ENCODE data around the gene PRM1. TPM values are rescaled to one million over a fixed set of nuclear protein-coding genes. Genes with fewer than 3 reads are reported as not detected.

The PRM1 gene
- total and polyA plus RNA-seq, 2 donors: not detected

- Histone ChIP-seq H3K36me3 (ENCODE audit: insufficient read depth) (no peaks in the 10 kb centered on the region), H3K27ac (ENCODE audit: low read depth) (no peak overlapping the region), H3K4me1 (ENCODE audit: insufficient read depth) (no peaks in the 10 kb centered on the region), H3K4me3 (ENCODE audit: low read depth, low read length) (no peak overlapping the region)
- DNase-seq (ENCODE audit: extremely low spot score): no peak
- WGBS: 91% methylated on average over 12 of the region's 12 CpGs
Measured at GRCh38 chr16:11277607-11278337, 3.4 kb downstream of the PRM1 start.

- 88% methylated on average over 11 of the region's 11 CpGs for WGBS
Measured at GRCh38 chr16:11276896-11277593, 4.1 kb downstream of the PRM1 start.

GRCh38 chr16:11276143-11276895 is 4.8 kb downstream of the PRM1 start, which contains the start of gene PRM2:
Gene PRM2 (minus strand): TSS chr16:11276480. CDS start chr16:11276370, 110 bp downstream.
- no peak within 1 kb of the TSS for H3K27ac ChIP-seq (ENCODE audit: low read depth)
- no peaks in the 10 kb centered on the region for H3K36me3 ChIP-seq (ENCODE audit: insufficient read depth)
- no peak within 1 kb of the TSS for H3K4me3 ChIP-seq (ENCODE audit: low read depth, low read length)
- no peaks in the 10 kb centered on the region for H3K4me1 ChIP-seq (ENCODE audit: insufficient read depth)
- WGBS: 94% methylated on average over 26 of the region's 26 CpGs
- no peak for DNase-seq (ENCODE audit: extremely low spot score)

More at GRCh38 chr16:11276896-11277593, 4.1 kb downstream of the PRM1 start:
- no peak overlapping the region for H3K4me3 ChIP-seq (ENCODE audit: low read depth, low read length)
- H3K36me3 ChIP-seq (ENCODE audit: insufficient read depth): no peaks in the 10 kb centered on the region
- DNase-seq (ENCODE audit: extremely low spot score): no peak
- H3K27ac ChIP-seq (ENCODE audit: low read depth): no peak overlapping the region
- no peaks in the 10 kb centered on the region for H3K4me1 ChIP-seq (ENCODE audit: insufficient read depth)

- Histone ChIP-seq H3K4me1 (ENCODE audit: insufficient read depth) (no peaks in the 10 kb centered on the region), H3K4me3 (ENCODE audit: low read depth, low read length) (no peak overlapping the region), H3K27ac (ENCODE audit: low read depth) (no peak overlapping the region), H3K36me3 (ENCODE audit: insufficient read depth) (no peaks in the 10 kb centered on the region)
- DNase-seq (ENCODE audit: extremely low spot score): no peak
- WGBS: 95% methylated on average over 7 of the region's 7 CpGs
Measured at GRCh38 chr16:11274964-11275363, 6.2 kb downstream of the PRM1 start.

- Histone ChIP-seq H3K36me3 (ENCODE audit: insufficient read depth) (no peaks in the 10 kb centered on the region), H3K4me3 (ENCODE audit: low read depth, low read length) (no peak overlapping the region), H3K4me1 (ENCODE audit: insufficient read depth) (no peaks in the 10 kb centered on the region), H3K27ac (ENCODE audit: low read depth) (no peak overlapping the region)
- no peak for DNase-seq (ENCODE audit: extremely low spot score)
- 40% methylated on average over 3 of the region's 3 CpGs for WGBS
Measured at GRCh38 chr16:11273721-11274324, 7.3 kb downstream of the PRM1 start.

GRCh38 chr16:11272921-11273720 is 8.0 kb downstream of the PRM1 start, which contains the start of gene PRM3:
Gene PRM3 (minus strand): TSS chr16:11273629. CDS start chr16:11273595, 34 bp downstream.
- Histone ChIP-seq H3K36me3 (ENCODE audit: insufficient read depth) (no peaks in the 10 kb centered on the region), H3K4me3 (ENCODE audit: low read depth, low read length) (no peak within 1 kb of the TSS), H3K27ac (ENCODE audit: low read depth) (no peak within 1 kb of the TSS), H3K4me1 (ENCODE audit: insufficient read depth) (no peaks in the 10 kb centered on the region)
- no peak for DNase-seq (ENCODE audit: extremely low spot score)
- WGBS: 76% methylated on average over 30 of the region's 30 CpGs

- H3K4me3 ChIP-seq (ENCODE audit: low read depth, low read length): no peak overlapping the region
- 88% methylated on average over 6 of the region's 6 CpGs for WGBS
- DNase-seq (ENCODE audit: extremely low spot score): no peak
- no peaks in the 10 kb centered on the region for H3K36me3 ChIP-seq (ENCODE audit: insufficient read depth)
- no peaks in the 10 kb centered on the region for H3K4me1 ChIP-seq (ENCODE audit: insufficient read depth)
- H3K27ac ChIP-seq (ENCODE audit: low read depth): no peak overlapping the region
Measured at GRCh38 chr16:11272484-11272883, 8.6 kb downstream of the PRM1 start.

GRCh38 chr16:11271610-11272009 is 9.5 kb downstream of the PRM1 start:
- WGBS: 95% methylated on average over 10 of the region's 10 CpGs
- no peaks in the 10 kb centered on the region for H3K4me1 ChIP-seq (ENCODE audit: insufficient read depth)
- no peak overlapping the region for H3K4me3 ChIP-seq (ENCODE audit: low read depth, low read length)
- DNase-seq (ENCODE audit: extremely low spot score): no peak
- H3K36me3 ChIP-seq (ENCODE audit: insufficient read depth): no peaks in the 10 kb centered on the region
- H3K27ac ChIP-seq (ENCODE audit: low read depth): no peak overlapping the region

GRCh38 chr16:11270602-11271162 is 10.4 kb downstream of the PRM1 start:
- no peaks in the 10 kb centered on the region for H3K36me3 ChIP-seq (ENCODE audit: insufficient read depth)
- WGBS: 92% methylated on average over 2 of the region's 2 CpGs
- H3K27ac ChIP-seq (ENCODE audit: low read depth): no peak overlapping the region
- DNase-seq (ENCODE audit: extremely low spot score): no peak
- H3K4me3 ChIP-seq (ENCODE audit: low read depth, low read length): no peak overlapping the region
- H3K4me1 ChIP-seq (ENCODE audit: insufficient read depth): no peaks in the 10 kb centered on the region

GRCh38 chr16:11268921-11269375 is 12.2 kb downstream of the PRM1 start, which contains the start of gene TNP2:
Gene TNP2 (minus strand): TSS chr16:11269325. CDS start chr16:11269262, 63 bp downstream.
- no peak within 1 kb of the TSS for H3K27ac ChIP-seq (ENCODE audit: low read depth)
- WGBS: 90% methylated on average over 11 of the region's 11 CpGs
- no peaks in the 10 kb centered on the region for H3K36me3 ChIP-seq (ENCODE audit: insufficient read depth)
- no peak within 1 kb of the TSS for H3K4me3 ChIP-seq (ENCODE audit: low read depth, low read length)
- no peak for DNase-seq (ENCODE audit: extremely low spot score)
- H3K4me1 ChIP-seq (ENCODE audit: insufficient read depth): no peaks in the 10 kb centered on the region

- no peak for DNase-seq (ENCODE audit: extremely low spot score)
- WGBS: 90% methylated on average over 7 of the region's 7 CpGs
- Histone ChIP-seq H3K4me3 (ENCODE audit: low read depth, low read length) (no peak overlapping the region), H3K27ac (ENCODE audit: low read depth) (no peak overlapping the region), H3K36me3 (ENCODE audit: insufficient read depth) (no peaks in the 10 kb centered on the region), H3K4me1 (ENCODE audit: insufficient read depth) (no peaks in the 10 kb centered on the region)
Measured at GRCh38 chr16:11265124-11265523, 16.0 kb downstream of the PRM1 start.

GRCh38 chr16:11264155-11264832 is 16.8 kb downstream of the PRM1 start:
- Histone ChIP-seq H3K4me1 (ENCODE audit: insufficient read depth) (no peaks in the 10 kb centered on the region), H3K4me3 (ENCODE audit: low read depth, low read length) (no peak overlapping the region), H3K27ac (ENCODE audit: low read depth) (no peak overlapping the region), H3K36me3 (ENCODE audit: insufficient read depth) (no peaks in the 10 kb centered on the region)
- no peak for DNase-seq (ENCODE audit: extremely low spot score)
- WGBS: 81% methylated on average over 9 of the region's 9 CpGs
